Measurements from ENCODE around the gene NRIP1. TPM values are rescaled to one million over a fixed set of nuclear protein-coding genes. Genes with fewer than 3 reads are reported as not detected.

The NRIP1 gene
- total RNA-seq, 4 donors from 2014 or later: 21.5 to 30.7 (median 28.2) TPM

DNA sequence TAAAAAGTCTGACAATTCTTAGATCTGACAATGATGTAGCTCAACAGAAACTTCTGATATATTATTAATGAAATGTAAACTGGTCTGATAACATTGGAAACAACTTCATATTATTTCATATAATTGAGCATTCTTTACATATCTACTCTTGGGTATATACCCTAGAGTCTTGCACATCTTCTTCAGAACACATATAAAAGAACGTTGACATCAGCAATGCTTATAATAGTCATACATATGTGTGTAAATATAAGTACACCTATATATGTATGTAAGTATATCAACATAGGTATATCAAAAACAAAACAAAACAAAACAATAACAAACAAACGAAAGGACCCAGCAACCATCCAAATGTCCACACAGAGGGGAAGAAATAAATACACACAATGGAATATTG lies 38.4 kb downstream of the NRIP1 start:
- no peaks in the 10 kb centered on the region for H3K9me3 ChIP-seq
- no peak overlapping the region for H3K4me3 ChIP-seq
- H3K36me3 ChIP-seq: no peaks in the 10 kb centered on the region
- peaks cover 0 to 19% (median 0%) of the 10 kb centered on the region in 3 donors for H3K4me1 ChIP-seq
- WGBS, 2 donors (ENCODE audit: low coverage in 1 of 2): 63 to 100% methylated on average over 1 to 2 of the region's 2 CpGs
- no peaks in the 10 kb centered on the region for H3K27me3 ChIP-seq
- TF ChIP-seq EP300 (IDR thresholded peaks at IDR 0.05): no peak
- TF ChIP-seq POLR2A (IDR thresholded peaks at IDR 0.05): no peak
- TF ChIP-seq, protein P1, sequence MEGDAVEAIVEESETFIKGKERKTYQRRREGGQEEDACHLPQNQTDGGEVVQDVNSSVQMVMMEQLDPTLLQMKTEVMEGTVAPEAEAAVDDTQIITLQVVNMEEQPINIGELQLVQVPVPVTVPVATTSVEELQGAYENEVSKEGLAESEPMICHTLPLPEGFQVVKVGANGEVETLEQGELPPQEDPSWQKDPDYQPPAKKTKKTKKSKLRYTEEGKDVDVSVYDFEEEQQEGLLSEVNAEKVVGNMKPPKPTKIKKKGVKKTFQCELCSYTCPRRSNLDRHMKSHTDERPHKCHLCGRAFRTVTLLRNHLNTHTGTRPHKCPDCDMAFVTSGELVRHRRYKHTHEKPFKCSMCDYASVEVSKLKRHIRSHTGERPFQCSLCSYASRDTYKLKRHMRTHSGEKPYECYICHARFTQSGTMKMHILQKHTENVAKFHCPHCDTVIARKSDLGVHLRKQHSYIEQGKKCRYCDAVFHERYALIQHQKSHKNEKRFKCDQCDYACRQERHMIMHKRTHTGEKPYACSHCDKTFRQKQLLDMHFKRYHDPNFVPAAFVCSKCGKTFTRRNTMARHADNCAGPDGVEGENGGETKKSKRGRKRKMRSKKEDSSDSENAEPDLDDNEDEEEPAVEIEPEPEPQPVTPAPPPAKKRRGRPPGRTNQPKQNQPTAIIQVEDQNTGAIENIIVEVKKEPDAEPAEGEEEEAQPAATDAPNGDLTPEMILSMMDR (IDR thresholded peaks at IDR 0.05): no peak
- TF ChIP-seq POLR2AphosphoS5 (IDR thresholded peaks at IDR 0.05): no peak
- H3K27ac ChIP-seq: no peak overlapping the region
- ATAC-seq: no peak

DNA sequence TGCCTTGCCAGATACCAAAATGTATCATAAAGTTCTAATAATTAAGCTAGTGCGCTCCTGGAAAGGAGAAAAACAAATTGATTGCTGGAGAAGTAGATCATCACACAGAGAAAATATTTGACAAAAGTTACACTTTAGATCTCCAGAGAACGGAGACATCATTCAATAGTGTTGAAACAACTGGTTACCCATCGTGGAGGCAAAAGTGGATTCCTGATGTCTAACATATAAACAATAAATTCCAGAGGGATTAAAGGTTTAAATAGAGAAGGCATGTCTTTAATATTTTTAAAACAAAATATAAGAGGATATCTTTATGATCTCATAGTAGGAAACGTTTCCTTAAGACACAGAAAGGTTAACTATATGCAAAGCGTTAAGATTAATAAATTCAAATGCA lies 41.0 kb downstream of the NRIP1 start:
- H3K4me3 ChIP-seq: no peak overlapping the region
- H3K9me3 ChIP-seq: no peaks in the 10 kb centered on the region
- H3K27ac ChIP-seq: no peak overlapping the region
- WGBS, 2 donors (ENCODE audit: low coverage in 1 of 2): 34 to 35% methylated on average over 5 of the region's 5 CpGs
- no peaks in the 10 kb centered on the region for H3K27me3 ChIP-seq
- H3K36me3 ChIP-seq: no peaks in the 10 kb centered on the region
- no peak for ATAC-seq
- TF ChIP-seq, protein P1 (IDR thresholded peaks at IDR 0.05): no peak
- TF ChIP-seq POLR2A (IDR thresholded peaks at IDR 0.05) (no peak), EP300 (IDR thresholded peaks at IDR 0.05) (no peak), POLR2AphosphoS5 (IDR thresholded peaks at IDR 0.05) (no peak)
- peaks cover 0 to 20% (median 0%) of the 10 kb centered on the region in 3 donors for H3K4me1 ChIP-seq

- Histone ChIP-seq H3K9me3 (no peaks in the 10 kb centered on the region), H3K27ac (no peak overlapping the region), H3K27me3 (no peaks in the 10 kb centered on the region), H3K4me3 (no peak overlapping the region), H3K36me3 (no peaks in the 10 kb centered on the region), H3K4me1 (peaks cover 0 to 25% (median 7%) of the 10 kb centered on the region in 3 donors)
- ATAC-seq: no peak
- whole genome bisulfite sequencing, 2 donors (ENCODE audit: low coverage in 1 of 2): 79 to 84% methylated on average over 6 of the region's 6 CpGs
- TF ChIP-seq EP300 (IDR thresholded peaks at IDR 0.05): no peak
- TF ChIP-seq, protein P1 (IDR thresholded peaks at IDR 0.05): peak in 1 of 4 experiments; percentile 16
Measured at GRCh38 chr21:15022608-15023261, 42.1 kb downstream of the NRIP1 start.

GRCh38 chr21:15020797-15021196 lies 44.0 kb downstream of the NRIP1 start:
- Histone ChIP-seq H3K4me1 (peaks cover 0 to 19% (median 7%) of the 10 kb centered on the region in 3 donors), H3K4me3 (no peak overlapping the region), H3K36me3 (no peaks in the 10 kb centered on the region), H3K9me3 (no peaks in the 10 kb centered on the region), H3K27me3 (no peaks in the 10 kb centered on the region), H3K27ac (no peak overlapping the region)
- TF ChIP-seq POLR2AphosphoS5 (IDR thresholded peaks at IDR 0.05) (no peak), POLR2A (IDR thresholded peaks at IDR 0.05) (no peak), EP300 (IDR thresholded peaks at IDR 0.05) (no peak)
- TF ChIP-seq, protein P1 (IDR thresholded peaks at IDR 0.05): no peak
- no peak for ATAC-seq

- Histone ChIP-seq H3K9me3 (no peaks in the 10 kb centered on the region), H3K27me3 (no peaks in the 10 kb centered on the region), H3K4me3 (no peak overlapping the region), H3K27ac (no peak overlapping the region), H3K36me3 (no peaks in the 10 kb centered on the region), H3K4me1 (peaks cover 0 to 14% (median 7%) of the 10 kb centered on the region in 3 donors)
- TF ChIP-seq, protein P1 (IDR thresholded peaks at IDR 0.05): no peak
- TF ChIP-seq POLR2A (IDR thresholded peaks at IDR 0.05) (no peak), EP300 (IDR thresholded peaks at IDR 0.05) (no peak), POLR2AphosphoS5 (IDR thresholded peaks at IDR 0.05) (no peak)
- WGBS, 2 donors (ENCODE audit: low coverage in 1 of 2): 71 to 83% methylated on average over 2 of the region's 2 CpGs
- ATAC-seq: no peak
Measured at GRCh38 chr21:15018382-15018781, 46.4 kb downstream of the NRIP1 start.

Data from gastroesophageal sphincter (tissue), 4 donors.